NB4 (cell line): ENCODE results near the gene SLC6A18.

Source experiments
- POLR2A ChIP-seq: IDR thresholded peaks from 2 replicates; pipeline ENCODE4 v1.6.1; 2011; ENCODE audit warnings: mild to moderate bottlenecking; ENCODE audit not compliant: insufficient read length; ENCODE audit errors: extremely low read depth
- TF ChIP-seq, protein P1 (sequence below): IDR thresholded peaks from one replicate; pipeline ENCODE4 v1.5.1; 2012; ENCODE audit warnings: low read depth, low read length
- TF ChIP-seq, protein P2 (sequence below): IDR thresholded peaks from 2 replicates; pipeline ENCODE4 v1.6.1; 2011; ENCODE audit warnings: low read depth, low read length

DNA sequence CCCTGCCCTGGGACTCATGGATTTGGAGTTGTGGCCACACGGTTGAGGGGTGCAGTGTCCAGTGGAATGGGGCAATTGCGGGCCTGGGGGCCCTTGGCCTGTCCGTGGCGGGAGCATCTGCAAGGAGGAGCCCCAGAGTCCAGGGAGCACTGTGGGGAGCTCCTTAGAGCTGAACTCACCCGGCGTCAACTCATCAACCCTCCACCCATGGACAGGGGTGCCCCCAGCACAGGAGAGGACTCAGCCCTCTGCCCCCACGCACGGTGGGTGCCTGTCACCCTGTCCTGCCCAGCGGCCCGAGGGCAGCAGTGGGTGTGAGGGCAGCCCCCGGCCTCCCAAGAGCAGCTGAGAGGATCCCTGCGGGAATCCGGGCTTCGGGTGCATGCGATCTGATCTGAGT, 550 bp upstream of the SLC6A18 start:
- TF ChIP-seq, protein P1, sequence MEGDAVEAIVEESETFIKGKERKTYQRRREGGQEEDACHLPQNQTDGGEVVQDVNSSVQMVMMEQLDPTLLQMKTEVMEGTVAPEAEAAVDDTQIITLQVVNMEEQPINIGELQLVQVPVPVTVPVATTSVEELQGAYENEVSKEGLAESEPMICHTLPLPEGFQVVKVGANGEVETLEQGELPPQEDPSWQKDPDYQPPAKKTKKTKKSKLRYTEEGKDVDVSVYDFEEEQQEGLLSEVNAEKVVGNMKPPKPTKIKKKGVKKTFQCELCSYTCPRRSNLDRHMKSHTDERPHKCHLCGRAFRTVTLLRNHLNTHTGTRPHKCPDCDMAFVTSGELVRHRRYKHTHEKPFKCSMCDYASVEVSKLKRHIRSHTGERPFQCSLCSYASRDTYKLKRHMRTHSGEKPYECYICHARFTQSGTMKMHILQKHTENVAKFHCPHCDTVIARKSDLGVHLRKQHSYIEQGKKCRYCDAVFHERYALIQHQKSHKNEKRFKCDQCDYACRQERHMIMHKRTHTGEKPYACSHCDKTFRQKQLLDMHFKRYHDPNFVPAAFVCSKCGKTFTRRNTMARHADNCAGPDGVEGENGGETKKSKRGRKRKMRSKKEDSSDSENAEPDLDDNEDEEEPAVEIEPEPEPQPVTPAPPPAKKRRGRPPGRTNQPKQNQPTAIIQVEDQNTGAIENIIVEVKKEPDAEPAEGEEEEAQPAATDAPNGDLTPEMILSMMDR = no peak
- no peak for TF ChIP-seq POLR2A
- TF ChIP-seq, protein P2, sequence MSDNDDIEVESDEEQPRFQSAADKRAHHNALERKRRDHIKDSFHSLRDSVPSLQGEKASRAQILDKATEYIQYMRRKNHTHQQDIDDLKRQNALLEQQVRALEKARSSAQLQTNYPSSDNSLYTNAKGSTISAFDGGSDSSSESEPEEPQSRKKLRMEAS = no peak
